Activated T-helper 9 cell treated with anti-CD3 and anti-CD28 coated beads, Interleukin-2, amount 50 U/mL, for 16 hours (primary cell): Measurements from ENCODE around the gene OXCT1.
A peak's percentile ranks its signal among the peaks of the same experiment; 100 is the strongest.
"Not testable (repeated sequence)": the region's sequence is repeated elsewhere in the genome, so short reads cannot be mapped to it uniquely, and the experiment has no call there.

ENCODE experiments used
- DNase-seq: peaks from one replicate; pipeline ENCODE4 v3.0.0-alpha.2; 2020; ENCODE audit warnings: low read depth

The OXCT1 gene

DNA sequence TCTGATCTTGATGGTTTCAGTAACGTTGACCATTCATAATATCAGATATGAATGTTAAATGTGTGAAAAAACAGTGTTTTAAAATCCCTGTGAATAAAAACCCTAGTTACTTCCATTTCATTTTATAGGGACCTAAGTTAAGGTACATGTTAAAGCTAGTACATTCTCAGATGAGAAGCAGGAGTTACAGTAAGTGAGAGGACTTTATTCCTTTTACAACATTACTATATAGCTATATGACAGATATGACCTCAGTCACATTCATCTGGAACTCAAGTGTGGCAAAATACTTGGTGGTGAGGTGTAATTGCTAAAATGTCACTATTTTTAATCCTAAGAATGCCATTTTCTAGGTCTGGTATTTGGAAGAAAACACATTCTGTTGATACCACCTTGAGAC is 96.4 kb downstream of the OXCT1 start:
- DNase-seq, result no peak

GRCh38 chr5:41772785-41773442 is 97.3 kb downstream of the OXCT1 start:
- DNase-seq, result no peak

- DNase-seq, result no peak
Observed at GRCh38 chr5:41772056-41772455, 98.2 kb downstream of the OXCT1 start.

GRCh38 chr5:41770799-41771198 is 99.4 kb downstream of the OXCT1 start:
- no peak for DNase-seq

DNA sequence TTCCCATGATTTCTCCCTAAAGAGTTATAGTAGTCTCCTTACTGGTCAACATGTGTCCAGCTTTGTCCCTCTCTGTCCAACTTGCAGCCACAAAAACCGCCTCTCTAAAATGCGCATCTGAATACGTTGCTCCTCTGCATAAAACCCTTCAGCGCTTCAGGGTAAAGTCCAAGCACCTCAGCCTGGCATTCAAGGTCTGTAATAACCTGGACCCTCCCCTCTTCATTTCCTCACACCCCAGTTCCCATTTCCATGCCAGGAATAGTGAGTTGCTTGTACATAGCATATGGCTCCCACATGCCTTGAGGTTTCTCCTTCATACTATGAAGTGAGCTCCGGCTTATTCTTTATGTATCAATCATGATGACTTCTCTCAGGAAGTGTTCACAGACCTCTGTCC is 101.5 kb downstream of the OXCT1 start:
- DNase-seq, result no peak

DNA sequence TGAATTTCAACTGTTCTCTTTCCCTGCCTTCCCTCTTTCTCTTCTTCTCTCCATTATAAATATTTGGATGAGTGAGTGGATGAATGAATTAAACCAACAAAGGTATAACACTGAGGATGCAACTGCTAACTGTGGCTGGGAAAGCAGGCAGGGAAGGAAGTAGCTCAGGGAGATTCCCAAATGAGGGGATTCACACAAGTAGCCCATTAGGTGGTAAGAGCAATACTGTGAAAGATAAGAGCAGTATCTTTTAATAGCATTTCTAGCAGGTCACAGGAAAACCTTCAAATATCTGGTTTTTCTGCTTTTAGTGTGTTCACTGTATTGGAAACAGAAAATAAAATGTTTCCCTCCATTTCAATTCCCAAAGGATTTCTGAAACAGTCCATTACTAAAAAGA is 105.6 kb downstream of the OXCT1 start:
- DNase-seq, result no peak

GRCh38 chr5:41763574-41763973 is 106.7 kb downstream of the OXCT1 start:
- no peak for DNase-seq

- no peak for DNase-seq
Observed at GRCh38 chr5:41763081-41763480, 107.1 kb downstream of the OXCT1 start.

GRCh38 chr5:41762426-41762825 is 107.8 kb downstream of the OXCT1 start:
- no peak for DNase-seq

DNA sequence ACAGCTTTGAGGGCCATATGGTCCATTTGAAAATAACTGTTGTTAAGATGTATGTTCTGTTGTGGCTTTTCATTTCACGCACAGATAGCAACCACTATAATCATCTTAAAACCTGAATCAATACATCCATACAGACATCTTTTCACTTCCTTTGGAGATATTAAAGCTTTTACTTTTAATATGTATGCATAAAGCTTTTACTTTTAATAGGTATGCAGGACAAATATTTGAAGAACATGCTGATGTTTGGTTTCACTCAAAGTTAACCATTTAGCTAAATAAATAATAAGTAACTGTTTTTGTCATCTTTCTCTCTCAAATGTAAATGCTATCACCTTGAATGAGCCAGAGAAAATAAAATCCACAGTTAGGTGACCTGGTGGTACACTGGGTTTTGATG is 108.6 kb downstream of the OXCT1 start:
- DNase-seq, result no peak

GRCh38 chr5:41755705-41756104 is 114.5 kb downstream of the OXCT1 start:
- DNase-seq, result no peak

DNA sequence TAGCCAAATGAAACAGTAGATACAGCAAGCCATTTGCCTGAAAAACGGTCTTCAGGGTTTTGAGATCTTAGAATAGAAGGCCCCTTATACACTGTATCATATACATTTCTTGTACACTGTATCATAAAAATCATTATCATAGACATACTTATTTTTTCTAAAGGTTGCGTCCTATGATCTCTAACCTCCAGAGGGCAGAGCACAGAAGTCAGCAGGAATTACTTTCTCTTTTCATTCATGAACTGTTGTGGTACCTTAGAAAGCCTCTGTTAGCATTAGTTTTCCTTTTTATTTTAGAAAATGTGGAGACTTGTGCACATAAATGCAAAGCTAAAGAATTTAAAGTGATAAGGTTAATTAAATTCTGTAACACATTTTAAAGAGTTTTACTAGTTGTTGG is 115.4 kb downstream of the OXCT1 start:
- no peak for DNase-seq

- DNase-seq, result no peak
Observed at GRCh38 chr5:41751867-41752266, 118.4 kb downstream of the OXCT1 start.

- DNase-seq, result no peak
Observed at GRCh38 chr5:41748631-41749030, 121.6 kb downstream of the OXCT1 start.

DNA sequence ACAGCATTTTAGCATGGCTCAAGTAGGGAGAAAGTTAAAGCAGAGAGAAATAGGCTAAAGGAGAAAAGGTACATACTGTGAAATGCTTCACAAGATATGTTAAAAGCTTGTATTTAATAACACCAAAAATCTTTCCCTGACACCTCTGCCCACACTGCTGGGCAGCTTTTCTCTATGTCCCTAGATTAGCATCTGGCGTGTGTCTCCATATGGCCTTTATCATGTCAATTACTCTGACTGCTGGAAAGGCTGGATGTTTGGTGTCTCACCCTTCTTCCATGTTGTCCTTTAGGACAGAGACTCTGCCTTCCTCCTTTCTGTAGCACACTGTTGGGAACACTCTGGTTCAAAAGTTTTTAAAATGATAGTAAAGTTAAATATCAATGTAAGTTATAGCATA is 122.5 kb downstream of the OXCT1 start:
- DNase-seq, result no peak

- no peak for DNase-seq
Observed at GRCh38 chr5:41747301-41747700, 122.9 kb downstream of the OXCT1 start.

DNA sequence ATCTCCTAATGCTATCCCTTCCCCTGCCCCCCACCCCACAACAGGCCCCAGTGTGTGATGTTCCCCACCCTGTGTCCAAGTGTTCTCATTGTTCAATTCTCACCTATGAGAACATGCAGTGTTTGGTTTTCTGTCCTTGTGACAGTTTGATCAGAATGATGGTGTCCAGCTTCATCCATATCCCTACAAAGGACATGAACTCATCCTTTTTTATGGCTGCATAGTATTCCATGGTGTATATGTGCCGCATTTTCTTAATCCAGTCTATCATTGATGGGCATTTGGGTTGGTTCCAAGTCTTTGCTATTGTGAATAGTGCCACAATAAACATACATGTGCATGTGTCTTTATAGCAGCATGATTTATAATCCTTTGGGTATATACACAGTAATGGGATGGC is 127.6 kb downstream of the OXCT1 start:
- DNase-seq, result not testable (repeated sequence)

DNA sequence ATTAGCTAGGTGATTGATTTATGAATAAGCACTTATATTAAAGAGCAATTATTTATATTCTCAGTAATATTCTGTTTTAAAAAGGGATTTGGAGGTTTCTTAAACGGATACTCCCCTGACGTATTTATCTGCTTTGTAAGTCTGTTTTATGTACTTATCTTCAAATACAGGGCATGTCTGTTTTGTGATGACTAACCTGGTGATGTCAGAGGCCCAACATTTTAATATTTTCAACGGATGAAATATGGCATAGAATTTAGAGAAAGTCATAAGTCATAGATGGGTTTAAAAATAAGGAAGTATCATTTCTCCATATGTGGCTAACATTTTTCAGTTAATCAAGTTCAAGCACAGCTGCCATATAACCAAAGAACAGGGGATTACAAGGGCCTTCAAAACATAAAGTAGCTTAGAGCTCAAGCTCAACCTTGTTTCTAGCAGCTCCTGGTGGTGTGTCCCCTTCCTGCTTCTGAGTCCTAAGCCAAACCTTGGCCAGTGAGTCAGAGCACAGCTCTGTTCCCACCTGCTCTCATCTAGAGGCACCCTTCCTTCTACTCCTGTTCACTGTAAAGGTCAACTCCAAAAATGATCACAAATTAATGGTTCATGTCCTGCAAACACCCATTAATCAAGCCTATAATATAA is 131.4 kb downstream of the OXCT1 start:
- no peak for DNase-seq

DNA sequence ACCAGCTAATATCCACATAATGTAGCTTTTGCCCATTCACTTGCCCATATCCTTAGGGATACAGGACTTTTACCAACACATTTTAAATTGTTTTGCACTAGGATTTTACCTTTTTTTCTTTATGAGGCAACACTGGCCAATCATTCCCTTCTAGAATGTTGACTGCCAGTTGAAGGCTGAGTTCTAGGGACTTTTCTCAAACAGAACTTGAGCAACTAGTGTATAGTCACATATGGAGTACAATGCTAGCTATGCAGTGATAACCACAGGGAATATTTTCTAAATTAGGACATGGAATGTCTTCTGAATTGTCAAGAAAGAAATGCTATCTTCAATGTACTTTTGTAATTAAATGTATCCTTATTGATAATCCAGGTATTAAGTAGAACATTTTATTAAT is 133.6 kb downstream of the OXCT1 start:
- no peak for DNase-seq

- no peak for DNase-seq
Observed at GRCh38 chr5:41735213-41735612, 135.0 kb downstream of the OXCT1 start.

- DNase-seq, result not testable (repeated sequence)
Observed at GRCh38 chr5:41729381-41729780, 140.8 kb downstream of the OXCT1 start.

DNA sequence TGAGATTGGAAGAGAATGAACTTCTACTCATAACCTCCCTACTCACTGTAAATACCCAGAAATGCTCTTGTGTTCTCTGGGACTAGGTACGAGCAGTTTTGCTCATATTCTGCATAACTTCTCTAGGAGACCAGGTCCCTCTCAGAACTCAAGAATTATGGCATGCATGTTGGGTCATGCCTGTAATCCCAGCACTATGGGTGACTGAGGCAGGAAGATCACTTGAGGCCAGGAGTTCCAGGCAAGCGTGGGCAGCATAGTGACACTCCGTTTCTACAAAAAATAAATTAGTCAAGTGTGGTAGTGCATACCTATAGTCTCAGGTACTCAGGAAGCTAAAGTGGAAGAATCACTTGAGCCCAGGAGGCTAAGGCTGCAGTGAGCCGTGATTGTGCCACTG is 141.9 kb downstream of the OXCT1 start:
- no peak for DNase-seq

DNA sequence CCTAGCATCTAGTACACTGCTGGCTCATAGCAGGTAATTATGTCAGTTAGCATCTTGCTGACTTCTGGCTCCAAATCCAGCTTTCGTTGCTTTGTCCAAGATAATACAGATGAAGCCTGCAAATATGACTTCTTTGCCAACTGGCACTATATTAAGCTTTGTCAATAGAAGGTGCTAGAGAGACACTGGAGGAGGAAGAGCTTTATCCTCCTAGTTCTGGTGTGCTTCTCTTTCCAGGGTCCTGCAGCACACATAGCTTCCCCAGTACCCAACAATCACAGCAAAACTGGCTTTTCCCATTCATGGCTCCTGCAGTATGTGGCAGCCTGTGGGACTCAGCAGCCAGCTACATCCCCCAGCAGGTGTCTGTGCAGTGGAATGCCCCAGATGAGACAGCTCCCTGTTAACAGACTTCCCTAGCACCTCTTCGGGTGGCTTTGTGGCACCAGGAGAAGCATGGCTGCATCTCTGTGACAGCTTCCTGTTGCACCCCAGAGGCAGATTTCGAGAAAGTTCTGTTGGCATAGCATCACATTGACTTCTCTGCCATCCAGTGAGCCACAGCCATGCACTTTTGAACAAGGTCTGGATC is 147.8 kb downstream of the OXCT1 start:
- peak; percentile 0 for DNase-seq

GRCh38 chr5:41721516-41721915 is 148.7 kb downstream of the OXCT1 start:
- no peak for DNase-seq
